HG03139 (cell line): Measurements from ENCODE around the gene GNB2.

Experiments used
- ATAC-seq: cut with Tn5 transposase; IDR thresholded peaks from one replicate; pipeline ENCODE4 v1.9.1; 2021; ENCODE audit not compliant: unreplicated experiment

Gene GNB2

DNA sequence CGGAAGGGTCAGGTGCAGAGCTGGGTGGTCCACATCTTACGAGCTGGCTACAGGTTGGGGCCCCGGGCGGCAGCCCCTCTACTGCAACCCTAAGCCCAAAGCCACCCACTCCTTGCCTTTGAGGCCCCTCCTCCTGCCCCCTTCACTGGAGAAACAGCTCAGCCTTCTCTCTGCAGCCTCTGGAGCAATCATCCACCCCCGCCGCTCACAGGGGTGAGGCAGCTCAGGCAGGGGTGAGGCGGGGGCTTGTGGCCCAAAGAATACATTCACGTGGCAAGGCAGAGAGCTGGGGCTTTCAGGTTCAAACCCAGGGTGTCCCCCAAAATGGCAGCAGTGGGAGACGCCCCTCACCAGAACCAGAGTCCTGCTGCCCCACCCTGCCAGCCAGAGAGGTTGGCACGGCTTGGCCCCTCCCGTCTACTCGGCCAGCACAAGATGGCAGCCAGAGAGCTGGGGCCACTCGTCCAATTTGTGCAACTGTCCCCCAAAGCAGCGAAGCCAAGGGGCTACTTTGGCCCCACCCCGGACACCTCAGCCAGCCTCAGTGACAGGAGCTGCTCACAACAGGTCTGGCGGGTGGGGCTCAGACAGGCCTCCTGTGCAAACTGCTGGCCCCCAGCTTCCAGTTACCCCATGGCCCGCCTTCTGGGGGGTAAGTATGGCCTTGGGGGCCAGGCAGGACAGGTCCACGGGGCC, 7.2 kb downstream of the GNB2 start:
- ATAC-seq: no peak

- no peak for ATAC-seq
These were observed 8.1 kb downstream of the GNB2 start for GRCh38 chr7:100681491-100682227.

DNA sequence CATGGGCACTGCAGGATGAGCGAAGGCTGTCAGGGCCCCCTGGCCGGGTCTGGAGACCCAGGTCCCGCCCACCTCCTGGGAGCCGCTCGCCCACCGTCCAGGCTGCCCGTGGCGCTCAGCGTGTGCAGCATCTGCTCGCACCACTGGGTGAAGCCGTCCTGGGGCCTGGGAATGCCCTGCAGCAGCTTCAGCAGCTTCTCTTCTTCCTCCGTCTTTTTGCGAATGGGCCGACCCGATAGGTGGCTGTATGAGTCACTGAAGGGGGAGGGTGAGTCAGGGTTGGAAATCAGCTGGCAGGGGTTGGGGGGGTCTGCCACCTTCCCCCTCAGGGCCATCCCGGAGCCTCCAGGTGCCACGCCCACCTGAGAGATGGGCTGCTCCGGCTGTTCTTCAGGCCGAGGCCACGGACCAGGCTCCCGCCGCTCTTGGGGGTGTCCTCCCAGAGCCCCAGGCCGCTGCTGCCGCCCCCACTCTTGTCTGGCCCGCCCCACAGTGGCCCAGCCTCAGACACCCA, 8.7 kb downstream of the GNB2 start:
- ATAC-seq: no peak

GRCh38 chr7:100682991-100683658, 9.6 kb downstream of the GNB2 start:
- ATAC-seq: no peak

DNA sequence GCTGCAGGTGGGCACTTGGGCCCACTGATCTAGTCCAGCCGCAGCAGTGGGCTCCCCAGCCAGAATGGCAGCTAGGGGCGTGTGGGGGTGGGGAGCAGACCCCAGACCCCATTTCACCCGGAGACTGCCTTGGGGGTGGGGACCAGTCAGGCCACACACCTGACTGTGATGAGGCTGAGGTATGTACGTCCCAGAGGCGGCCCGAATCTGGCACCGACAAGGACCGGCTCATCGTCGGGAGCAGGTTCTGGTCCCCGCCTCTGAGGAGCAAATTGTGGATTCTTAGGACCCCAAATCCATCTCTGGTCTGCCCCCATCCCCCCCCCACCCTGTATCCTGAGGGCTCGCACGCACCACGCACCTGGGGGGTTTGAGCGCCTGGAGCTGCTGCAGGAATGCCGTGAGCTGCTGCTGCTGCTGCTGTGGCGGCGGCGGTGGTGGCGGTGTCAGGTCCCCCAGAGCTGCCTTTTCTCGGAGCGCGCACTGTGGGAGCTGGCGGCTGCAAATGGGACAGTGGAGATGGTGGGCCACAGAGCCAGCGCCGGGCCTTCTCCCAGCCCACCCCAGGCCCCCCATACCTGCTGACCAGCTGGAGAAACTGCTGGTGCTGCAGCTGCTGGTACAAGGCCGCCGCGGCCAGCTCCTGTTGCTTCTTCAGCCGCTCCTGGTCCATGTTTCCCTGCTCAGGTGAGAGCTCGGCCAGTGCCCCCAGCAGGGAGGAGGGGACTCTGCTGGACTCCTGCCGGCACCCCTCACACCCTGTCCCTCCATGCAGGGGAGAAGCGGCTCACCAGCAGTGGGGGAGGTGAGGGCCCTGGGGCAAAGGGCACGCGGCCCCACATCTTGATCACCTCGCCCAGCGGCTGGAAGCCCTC, 10.4 kb downstream of the GNB2 start:
- no peak for ATAC-seq

DNA sequence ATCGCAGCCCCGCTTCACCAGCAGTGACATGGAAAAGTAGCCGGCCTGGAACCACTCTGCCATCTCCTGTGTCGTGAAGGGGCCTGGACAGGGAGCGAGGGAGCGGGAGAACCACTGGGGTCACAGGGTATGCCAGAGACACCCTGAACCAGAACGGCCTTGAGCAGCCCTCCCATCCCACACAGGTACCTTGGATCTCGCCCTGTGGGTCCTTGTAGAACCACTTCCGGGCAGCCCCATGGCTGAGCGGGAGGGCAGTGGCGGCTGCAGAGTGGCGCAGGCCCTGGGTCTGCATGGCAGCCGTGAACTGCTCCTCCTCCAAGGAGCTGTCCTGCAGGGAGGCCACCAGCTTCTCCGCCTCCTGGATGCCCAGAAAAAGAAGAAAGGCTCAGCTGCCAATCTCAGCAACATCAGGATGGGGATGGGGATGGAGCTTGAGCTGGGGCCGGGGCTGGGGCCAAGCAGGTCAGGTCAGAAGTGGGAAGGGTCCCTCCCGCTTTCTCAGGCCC, 11.0 kb downstream of the GNB2 start:
- ATAC-seq: no peak

DNA sequence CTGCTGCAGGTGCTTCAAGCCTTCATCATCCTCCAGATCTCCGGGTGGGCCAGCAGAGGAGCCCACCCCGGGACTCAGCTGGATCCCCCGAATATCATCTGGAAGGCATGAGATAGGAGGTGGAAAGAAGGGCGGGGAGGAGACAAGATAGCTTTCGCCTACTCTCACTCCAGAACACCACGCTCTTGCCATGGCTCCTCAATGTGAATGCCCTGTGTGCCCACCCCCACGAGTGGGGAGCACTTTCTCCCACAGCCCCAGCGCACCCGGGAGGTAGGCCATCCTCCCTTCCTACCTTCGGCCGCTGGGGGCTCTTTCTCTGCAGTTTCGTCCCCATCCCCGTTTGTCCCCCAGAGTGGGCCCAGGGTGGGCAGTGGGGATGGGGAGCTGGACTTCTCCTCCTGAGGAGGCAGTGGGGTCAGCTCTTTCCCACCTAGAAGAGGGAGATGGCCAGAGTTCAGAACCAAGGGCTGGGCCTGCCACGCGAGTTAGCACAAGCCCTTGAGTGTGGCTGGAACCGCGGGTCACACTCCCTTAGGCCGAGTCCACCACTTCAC, 11.6 kb downstream of the GNB2 start:
- ATAC-seq: no peak

- ATAC-seq: no peak
These were observed 12.1 kb downstream of the GNB2 start for GRCh38 chr7:100685631-100686145.

DNA sequence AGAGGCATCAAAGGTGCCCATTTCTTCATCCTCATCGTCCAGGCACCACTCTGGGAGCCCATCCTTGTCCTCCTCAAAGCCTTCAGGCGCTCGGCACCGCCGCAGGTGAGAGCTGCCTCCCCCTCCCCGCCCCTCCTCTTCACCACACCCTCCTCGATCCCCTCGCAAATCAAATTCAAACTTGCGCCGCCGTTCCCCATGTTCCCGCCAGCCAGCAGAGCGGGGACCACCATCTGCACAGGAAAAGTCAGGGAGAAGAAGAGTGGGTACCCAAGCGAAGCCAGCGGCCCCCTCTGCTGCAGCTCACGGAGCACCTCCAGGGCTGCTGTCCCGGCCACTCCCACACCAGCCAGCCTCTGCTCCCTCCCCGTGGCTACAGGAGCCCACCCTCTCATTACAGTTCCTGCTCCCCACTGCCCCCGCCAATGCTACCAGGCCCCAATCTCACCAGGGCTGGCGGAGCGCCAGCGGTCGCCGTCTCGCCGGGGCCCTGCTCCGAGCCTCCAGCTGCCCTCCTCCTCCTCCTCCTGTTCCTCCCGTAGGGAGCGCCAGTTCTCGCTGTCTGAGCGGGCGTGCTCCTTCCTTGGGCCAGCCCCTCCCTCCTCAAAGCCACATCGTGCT, 12.8 kb downstream of the GNB2 start:
- no peak for ATAC-seq

- no peak for ATAC-seq
These were observed 13.3 kb downstream of the GNB2 start for GRCh38 chr7:100686822-100687211.

GRCh38 chr7:100687261-100687660, 13.7 kb downstream of the GNB2 start:
- no peak for ATAC-seq

DNA sequence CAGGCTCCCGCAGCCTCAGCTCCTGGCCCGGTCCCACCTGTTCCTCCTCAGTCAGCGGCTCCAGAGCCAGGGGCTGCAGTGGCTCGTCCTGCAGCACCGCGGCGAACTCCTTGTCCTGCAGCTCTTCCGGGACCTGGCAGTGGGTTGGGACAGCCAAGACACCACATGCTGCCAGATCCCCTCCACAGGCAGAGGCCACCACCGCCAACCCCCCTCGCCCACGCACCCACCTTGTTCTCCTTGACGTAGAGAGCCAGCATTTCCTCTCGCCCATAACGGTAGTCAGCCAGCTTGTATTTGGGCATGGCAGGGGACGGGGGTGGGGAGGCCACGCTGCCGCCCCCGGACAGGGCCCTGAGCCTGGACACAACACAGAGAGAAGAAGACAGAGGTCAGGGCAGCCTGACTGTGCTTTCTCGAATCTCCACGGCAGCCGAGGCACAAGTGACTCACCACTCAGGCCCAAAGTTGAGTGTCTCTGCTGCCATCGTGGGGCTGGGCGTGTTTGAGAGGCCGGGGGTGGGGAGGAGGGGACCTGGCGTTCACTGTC, 14.3 kb downstream of the GNB2 start:
- ATAC-seq: no peak

DNA sequence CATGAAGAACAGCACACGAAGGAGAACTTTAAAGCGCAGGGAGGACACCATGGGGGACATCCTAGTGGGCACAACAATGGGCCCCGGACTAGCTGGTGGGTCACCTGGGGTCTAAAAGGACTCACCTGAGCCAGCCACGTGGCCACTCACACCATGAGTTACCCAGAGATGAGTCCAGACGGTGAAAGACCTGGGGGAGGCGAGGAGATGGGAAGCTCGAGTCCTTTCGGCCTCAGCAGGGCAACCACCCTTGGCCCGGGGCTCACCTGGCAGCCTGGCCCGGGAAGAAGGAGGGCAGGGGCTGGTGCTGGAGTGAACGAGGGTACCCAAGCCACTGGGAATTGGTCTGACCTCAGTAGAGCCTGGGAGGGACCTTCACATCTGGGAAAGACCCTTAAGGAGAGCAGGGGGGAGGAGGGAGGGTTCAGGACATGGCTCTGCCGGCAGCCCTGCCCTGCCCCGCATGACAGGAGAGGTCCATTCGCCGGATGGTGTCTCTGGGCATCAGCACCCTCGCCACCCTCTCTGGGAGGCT, 14.9 kb downstream of the GNB2 start:
- no peak for ATAC-seq

GRCh38 chr7:100689230-100690135, 15.9 kb downstream of the GNB2 start:
- no peak for ATAC-seq

DNA sequence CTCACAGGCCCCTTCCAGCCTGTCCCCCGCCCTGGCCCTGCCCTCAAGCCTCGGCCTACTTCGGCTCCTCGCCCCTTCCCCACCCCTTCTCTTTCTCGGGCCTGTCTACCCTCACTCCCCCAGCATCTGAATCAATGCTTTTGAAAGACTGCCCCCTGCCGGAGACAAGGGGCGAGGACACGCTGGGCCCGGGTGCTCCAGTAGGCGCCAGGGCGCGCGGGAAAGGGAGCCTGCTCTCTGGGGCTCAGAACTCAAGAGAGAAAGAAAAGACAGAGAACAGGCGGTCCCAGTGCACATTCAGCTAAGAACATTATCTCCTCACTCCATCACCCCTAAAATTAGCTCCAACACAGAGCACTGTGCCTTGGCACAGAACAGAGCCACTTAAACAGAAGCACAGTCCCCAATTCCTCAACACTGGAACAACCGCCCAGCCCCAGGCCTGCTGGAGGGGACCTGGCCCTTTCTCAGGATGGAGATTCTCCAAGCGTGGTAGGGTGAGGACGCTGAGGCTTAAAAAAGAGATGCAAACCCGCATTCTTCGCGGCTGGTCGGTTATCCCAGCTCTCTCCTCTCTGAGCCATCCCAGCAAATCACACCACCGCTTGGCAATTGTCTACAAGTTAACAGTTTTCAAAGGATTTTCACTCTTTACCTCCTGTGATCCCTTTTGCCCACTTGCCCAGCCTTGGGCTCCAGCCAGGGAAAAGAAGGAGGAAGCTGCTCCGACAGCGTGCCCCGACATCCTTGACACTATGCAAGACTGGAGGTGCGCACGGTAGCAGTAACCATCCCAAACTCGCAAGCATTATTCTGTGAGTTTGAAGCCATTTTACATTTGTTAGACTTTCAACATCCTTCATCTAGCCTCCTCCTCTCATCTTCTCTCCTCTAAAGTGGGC, 18.4 kb downstream of the GNB2 start:
- ATAC-seq: peak; percentile 34

DNA sequence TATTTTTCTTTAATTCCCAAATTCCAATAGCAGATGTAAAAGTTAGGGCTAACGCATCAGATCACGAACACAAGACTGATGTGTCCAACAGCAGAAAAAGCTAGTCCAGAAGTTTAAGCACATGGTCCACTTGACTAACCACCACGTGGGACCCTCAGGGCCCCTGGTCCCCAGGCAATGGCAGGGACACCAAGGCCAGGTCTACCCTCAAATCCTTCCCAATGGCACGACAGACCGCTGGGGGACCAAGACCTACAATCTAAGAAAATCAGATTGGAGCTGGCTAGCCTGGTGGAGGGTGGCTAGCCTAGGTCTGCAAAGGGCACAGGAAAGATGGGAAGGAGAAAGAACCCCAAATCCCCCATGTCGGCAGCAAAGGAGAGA, 19.0 kb downstream of the GNB2 start:
- ATAC-seq: no peak
